ENCODE results near the gene BTBD2. TPM values are rescaled to one million over a fixed set of nuclear protein-coding genes. Genes with fewer than 3 reads are reported as not detected.

The BTBD2 gene
- total RNA-seq, 1 experiment from 2014 or later = 110 TPM

DNA sequence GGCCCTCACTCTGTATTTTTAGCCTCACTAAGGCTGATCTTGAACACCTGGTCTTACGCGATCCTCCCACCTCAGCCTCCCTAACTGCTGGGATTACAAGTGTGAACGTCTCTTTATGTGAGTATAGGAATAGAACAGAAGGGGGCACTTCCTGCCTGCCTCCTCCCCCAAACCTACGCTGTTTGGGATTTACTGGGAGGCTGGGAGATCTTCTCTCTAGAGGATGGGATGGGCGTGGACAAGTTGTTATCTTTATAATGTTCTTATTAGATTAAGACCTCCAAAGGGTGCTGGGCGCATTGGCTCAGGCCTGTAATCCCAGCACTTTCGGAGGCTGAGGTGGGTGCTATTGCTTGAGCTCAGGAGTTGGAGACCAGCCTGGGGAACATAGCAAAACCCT is 77.4 kb downstream of the BTBD2 start:
- Histone ChIP-seq H3K79me1 (ENCODE audit: insufficient read depth, low read depth, low read length, poor library complexity, severe bottlenecking) (peaks cover 4% of the 10 kb centered on the region), H3K9ac (ENCODE audit: extremely low read depth, insufficient read length, low read length) (no peak overlapping the region), H2AK5ac (ENCODE audit: insufficient read length, low read length) (no peak overlapping the region), H4K91ac (ENCODE audit: insufficient read length, low read depth, low read length) (no peak overlapping the region), H2AFZ (ENCODE audit: low read length) (no peak overlapping the region), H3K23me2 (ENCODE audit: insufficient read length, low read depth, low read length, poor library complexity, severe bottlenecking) (peaks cover 9% of the 10 kb centered on the region), H3K56ac (ENCODE audit: insufficient read length, low read depth, low read length) (no peak overlapping the region), H3T11ph (ENCODE audit: low read length) (no peak overlapping the region), H3K4ac (ENCODE audit: low read depth, low read length) (no peak overlapping the region), H2BK12ac (ENCODE audit: insufficient read length, low read depth, low read length) (no peak overlapping the region), H3K23ac (ENCODE audit: insufficient read length, low read depth, low read length) (no peak overlapping the region), H3K4me2 (ENCODE audit: insufficient read depth, insufficient read length, low read length) (no peak overlapping the region), H3K9me3 (ENCODE audit: control insufficient read depth, low read depth, low read length) (no peaks in the 10 kb centered on the region), H4K20me1 (ENCODE audit: control insufficient read depth, insufficient read depth, insufficient read length) (no peaks in the 10 kb centered on the region), H3K14ac (ENCODE audit: insufficient read depth, low read length) (no peak overlapping the region), H3K27me3 (ENCODE audit: insufficient read depth, low read length) (no peaks in the 10 kb centered on the region), H4K5ac (ENCODE audit: insufficient read length, low read depth, low read length) (no peak overlapping the region), H4K8ac (replicated peaks; ENCODE audit: insufficient read length, low read depth, low read length) (no peak overlapping the region), H3K79me2 (ENCODE audit: insufficient read depth, low read length) (peaks cover 8% of the 10 kb centered on the region; the same call in 1 of the 2 replicates), H2BK5ac (ENCODE audit: insufficient read length, low read length) (no peak overlapping the region), H2BK15ac (ENCODE audit: low read depth, low read length) (no peak overlapping the region), H2BK120ac (ENCODE audit: low read depth, low read length, poor library complexity, severe bottlenecking) (no peak overlapping the region), H3K27ac (ENCODE audit: insufficient read length, low read depth, low read length) (no peak overlapping the region), H2BK20ac (ENCODE audit: low read depth, low read length, poor library complexity, severe bottlenecking) (no peak overlapping the region), H3K4me1 (ENCODE audit: insufficient read depth, low read length) (no peaks in the 10 kb centered on the region; the same call in 1 of the 2 replicates), H3K18ac (ENCODE audit: insufficient read length, low read depth, low read length) (no peak overlapping the region)
- H3K9me3 Mint-ChIP-seq = peaks cover 2 to 3% of the 10 kb centered on the region in 2 experiments; a peak in 3 of 5 replicates
- peaks cover 9 to 14% of the 10 kb centered on the region in 2 experiments for H3K4me1 Mint-ChIP-seq
- 0 out of 5 replicates have a peak overlapping the region, but pooled peaks of 1 of the 2 experiments have one; percentile 46 for H3K4me3 Mint-ChIP-seq
- no CpG with 5 or more reads among the region's 7 CpGs for WGBS (ENCODE audit: extremely low coverage, insufficient read length, low lambda C conversion rate)
- no peak for DNase-seq
- H3K27ac Mint-ChIP-seq = peak overlapping the region in 1 of 3 experiments; percentile 35; a peak in 2 of 7 replicates
- H3K36me3 Mint-ChIP-seq (ENCODE audit: insufficient read depth in 1 of 3, low read depth in 3 of 3) = peaks cover 4 to 6% (median 6%) of the 10 kb centered on the region in 3 experiments
- peaks cover 6% of the 10 kb centered on the region for H3K27me3 Mint-ChIP-seq (ENCODE audit: low read depth)
- TF ChIP-seq, protein P1, sequence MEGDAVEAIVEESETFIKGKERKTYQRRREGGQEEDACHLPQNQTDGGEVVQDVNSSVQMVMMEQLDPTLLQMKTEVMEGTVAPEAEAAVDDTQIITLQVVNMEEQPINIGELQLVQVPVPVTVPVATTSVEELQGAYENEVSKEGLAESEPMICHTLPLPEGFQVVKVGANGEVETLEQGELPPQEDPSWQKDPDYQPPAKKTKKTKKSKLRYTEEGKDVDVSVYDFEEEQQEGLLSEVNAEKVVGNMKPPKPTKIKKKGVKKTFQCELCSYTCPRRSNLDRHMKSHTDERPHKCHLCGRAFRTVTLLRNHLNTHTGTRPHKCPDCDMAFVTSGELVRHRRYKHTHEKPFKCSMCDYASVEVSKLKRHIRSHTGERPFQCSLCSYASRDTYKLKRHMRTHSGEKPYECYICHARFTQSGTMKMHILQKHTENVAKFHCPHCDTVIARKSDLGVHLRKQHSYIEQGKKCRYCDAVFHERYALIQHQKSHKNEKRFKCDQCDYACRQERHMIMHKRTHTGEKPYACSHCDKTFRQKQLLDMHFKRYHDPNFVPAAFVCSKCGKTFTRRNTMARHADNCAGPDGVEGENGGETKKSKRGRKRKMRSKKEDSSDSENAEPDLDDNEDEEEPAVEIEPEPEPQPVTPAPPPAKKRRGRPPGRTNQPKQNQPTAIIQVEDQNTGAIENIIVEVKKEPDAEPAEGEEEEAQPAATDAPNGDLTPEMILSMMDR (conservative IDR thresholded peaks at IDR 0.05) = no peak
